ENCODE measurements around the gene UPF1. TPM values are rescaled to one million over a fixed set of nuclear protein-coding genes. Genes with fewer than 3 reads are reported as not detected.

Gene UPF1
- total and polyA plus RNA-seq, 2 experiments from 2014 or later, result 36.4 to 121 TPM

- H3K9me3 ChIP-seq (ENCODE audit: low read depth), result no peaks in the 10 kb centered on the region
- H3K27ac ChIP-seq, result no peak overlapping the region
- no peak for TF ChIP-seq CTCF (IDR thresholded peaks at IDR 0.05; ENCODE audit: low read depth, low read length)
- no peaks in the 10 kb centered on the region for H3K27me3 ChIP-seq
- no peak overlapping the region for H3K4me3 ChIP-seq
- peaks cover 60% of the 10 kb centered on the region for H3K36me3 ChIP-seq
- H3K4me1 ChIP-seq (ENCODE audit: low read depth), result peaks cover 2% of the 10 kb centered on the region
- no peak for DNase-seq (ENCODE audit: low read depth in 1 of 2, low spot score in 1 of 2)
These were observed 32.1 kb downstream of the UPF1 start for GRCh38 chr19:18863843-18864362.

- DNase-seq (ENCODE audit: low read depth in 1 of 2, low spot score in 1 of 2), result no peak
- Histone ChIP-seq H3K9me3 (ENCODE audit: low read depth) (no peaks in the 10 kb centered on the region), H3K4me1 (ENCODE audit: low read depth) (peaks cover 2% of the 10 kb centered on the region), H3K27ac (no peak overlapping the region), H3K4me3 (no peak overlapping the region), H3K36me3 (peaks cover 48% of the 10 kb centered on the region), H3K27me3 (no peaks in the 10 kb centered on the region)
- no peak for TF ChIP-seq CTCF (IDR thresholded peaks at IDR 0.05; ENCODE audit: low read depth, low read length)
These were observed 33.6 kb downstream of the UPF1 start for GRCh38 chr19:18865106-18865972.

- Histone ChIP-seq H3K27me3 (no peaks in the 10 kb centered on the region), H3K4me3 (no peak overlapping the region), H3K36me3 (peaks cover 39% of the 10 kb centered on the region), H3K9me3 (ENCODE audit: low read depth) (no peaks in the 10 kb centered on the region), H3K27ac (no peak overlapping the region), H3K4me1 (ENCODE audit: low read depth) (peaks cover 2% of the 10 kb centered on the region)
- TF ChIP-seq CTCF (IDR thresholded peaks at IDR 0.05; ENCODE audit: low read depth, low read length), result peak; percentile 99
- DNase-seq (ENCODE audit: low read depth in 1 of 2, low spot score in 1 of 2), result peak; percentile 68 to 82
These were observed 34.4 kb downstream of the UPF1 start for GRCh38 chr19:18865973-18866799.

- TF ChIP-seq CTCF (IDR thresholded peaks at IDR 0.05; ENCODE audit: low read depth, low read length), result no peak
- Histone ChIP-seq H3K36me3 (peaks cover 34% of the 10 kb centered on the region), H3K27me3 (no peaks in the 10 kb centered on the region), H3K9me3 (ENCODE audit: low read depth) (no peaks in the 10 kb centered on the region), H3K4me1 (ENCODE audit: low read depth) (peaks cover 5% of the 10 kb centered on the region), H3K4me3 (no peak overlapping the region), H3K27ac (no peak overlapping the region)
- no peak for DNase-seq (ENCODE audit: low read depth in 1 of 2, low spot score in 1 of 2)
These were observed 35.0 kb downstream of the UPF1 start for GRCh38 chr19:18866800-18867123.

GRCh38 chr19:18867199-18867598 lies 35.4 kb downstream of the UPF1 start:
- Histone ChIP-seq H3K27me3 (no peaks in the 10 kb centered on the region), H3K27ac (no peak overlapping the region), H3K9me3 (ENCODE audit: low read depth) (no peaks in the 10 kb centered on the region), H3K4me1 (ENCODE audit: low read depth) (peaks cover 5% of the 10 kb centered on the region), H3K4me3 (no peak overlapping the region), H3K36me3 (peaks cover 29% of the 10 kb centered on the region)
- no peak for DNase-seq (ENCODE audit: low read depth in 1 of 2, low spot score in 1 of 2)
- no peak for TF ChIP-seq CTCF (IDR thresholded peaks at IDR 0.05; ENCODE audit: low read depth, low read length)

All from cardiac muscle cell (in vitro differentiated cells and primary cell).